K562 (cell line): ENCODE results near the gene EFNA2. TPM values are rescaled to one million over a fixed set of nuclear protein-coding genes. Genes with fewer than 3 reads are reported as not detected.
A peak's percentile ranks its signal among the peaks of the same experiment; 100 is the strongest.

Experiments used
- CTBP1 ChIP-seq: fragments of 450-650 bp; IDR thresholded peaks from 2 replicates; pipeline ENCODE4 v1.6.1; 2016; ENCODE audit warnings: borderline replicate concordance
- FOXJ3 ChIP-seq: sonication (generic); formaldehyde crosslinking; IDR thresholded peaks from 2 replicates; pipeline ENCODE4 v1.4.0; 2020; ENCODE audit warnings: mild to moderate bottlenecking, missing genetic modification reagents
- HDAC8 ChIP-seq: fragments of 450-650 bp; IDR thresholded peaks from 2 replicates; pipeline ENCODE4 v1.6.1; 2016; ENCODE audit warnings: mild to moderate bottlenecking, missing genetic modification characterization, moderate library complexity, missing compliant biosample characterization
- HNRNPK ChIP-seq: fragments of 200-400 bp; formaldehyde crosslinking; IDR thresholded peaks from one replicate; pipeline ENCODE4 v1.6.1; 2018; ENCODE audit warnings: mild to moderate bottlenecking, low read depth, low read length; ENCODE audit not compliant: poor library complexity, severe bottlenecking
- L3MBTL2 ChIP-seq: fragments of 450-650 bp; IDR thresholded peaks from 2 replicates; pipeline ENCODE4 v1.6.1; 2016; ENCODE audit warnings: mild to moderate bottlenecking, moderate library complexity
- NR2C2 ChIP-seq, 2 experiments: fragments of 200-800 bp in 1 of 2; sonication (Bioruptor generic) in 1 of 2; sonication (generic) in 1 of 2; formaldehyde crosslinking in 1 of 2; IDR thresholded peaks; 2 replicates each; pipeline versions ENCODE4 v1.6.1 to v1.8.0; 2016 to 2022; ENCODE audit warnings: mild to moderate bottlenecking in 1 of 2, missing compliant biosample characterization in 1 of 2, missing genetic modification characterization in 1 of 2, missing genetic modification reagents in 1 of 2
- NR3C1 ChIP-seq: sonication (generic); formaldehyde crosslinking; IDR thresholded peaks from 2 replicates; pipeline ENCODE4 v1.8.1; 2022; ENCODE audit warnings: missing genetic modification reagents
- PML ChIP-seq: IDR thresholded peaks from 2 replicates; pipeline ENCODE4 v1.6.1; 2012; ENCODE audit warnings: low read length, inconsistent platforms
- PRPF4 ChIP-seq: fragments of 200-400 bp; formaldehyde crosslinking; IDR thresholded peaks from one replicate; pipeline ENCODE4 v1.6.1; 2017; ENCODE audit warnings: low read length, low read depth, mild to moderate bottlenecking; ENCODE audit not compliant: insufficient read depth, poor library complexity, severe bottlenecking
- RBFOX2 ChIP-seq: fragments of 200-400 bp; formaldehyde crosslinking; IDR thresholded peaks from 2 replicates; pipeline ENCODE4 v1.6.1; 2017; ENCODE audit warnings: low read depth, mild to moderate bottlenecking, low read length, moderate library complexity
- TBP ChIP-seq: optimal IDR thresholded peaks from 2 replicates; pipeline ENCODE3; 2011; ENCODE audit warnings: low read depth, low read length, improper control_type of control experiment
- ZNF76 ChIP-seq: fragments of 250-450 bp; sonication (Bioruptor Pico); IDR thresholded peaks from 2 replicates; pipeline ENCODE4 v1.4.0; 2020; ENCODE audit warnings: mild to moderate bottlenecking, moderate library complexity, borderline replicate concordance
- polyA plus RNA-seq, 8 experiments: library from polyadenylated mRNA; depleted of rRNA in 4 of 8; stranded (reverse) in 5 of 8; unstranded in 3 of 8; fragments of >200 nt; fragmentation: Nextera tagmentation in 2 of 8; fragmentation: Illumina TruSeq in 1 of 8; extraction: Ambion mirVana in 2 of 8; extraction: Trizol in 1 of 8; gene quantifications; 2 replicates each; pipeline versions ENCODE4 v1.2.1 to v1.2.3, GENCODE V29; 2011 to 2014; ENCODE audit warnings: inconsistent platforms in 1 of 8, missing spikeins in 1 of 8
- total RNA-seq, 7 experiments: library from RNA; depleted of rRNA in 6 of 7; stranded (reverse); fragments of >200 nt in 6 of 7; fragmentation: Illumina TruSeq in 2 of 7; extraction: Trizol in 2 of 7; gene quantifications; 2 replicates each; pipeline versions ENCODE4 v1.2.1 to v1.2.3, GENCODE V29; 2011 to 2021; ENCODE audit warnings: low replicate concordance in 1 of 7
- TF ChIP-seq, protein P1 (sequence below): sonication (generic); formaldehyde crosslinking; IDR thresholded peaks from 2 replicates; pipeline ENCODE4 v1.8.1; 2023; ENCODE audit warnings: mild to moderate bottlenecking, missing genetic modification reagents
- TF ChIP-seq, protein P2 (sequence below): fragments of 200-800 bp; sonication (Bioruptor generic); IDR thresholded peaks from 2 replicates; pipeline ENCODE4 v1.6.1; 2017; ENCODE audit warnings: missing genetic modification characterization, missing compliant biosample characterization
- TF ChIP-seq, protein P3 (sequence below), 2 experiments: fragments of 450-650 bp in 1 of 2; IDR thresholded peaks; 2 replicates each; pipeline ENCODE4 v1.6.1; 2011 to 2017; ENCODE audit warnings: low read depth in 2 of 2, antibody characterized with exemption in 1 of 2, borderline replicate concordance in 1 of 2, low read length in 1 of 2, mild to moderate bottlenecking in 1 of 2, mixed read lengths in 1 of 2; ENCODE audit not compliant: control insufficient read depth in 1 of 2
- TF ChIP-seq, protein P4 (sequence below): fragments of 450-650 bp; formaldehyde crosslinking; IDR thresholded peaks from 2 replicates; pipeline ENCODE4 v1.4.0; 2020; ENCODE audit warnings: mild to moderate bottlenecking, moderate library complexity

The EFNA2 gene
- total and polyA plus RNA-seq, 9 of the 15 experiments (the other 6 are each of a cell fraction or from before 2014, with no cell fraction given), result 0.11 to 0.44 (median 0.15) TPM; not detected in 6

DNA sequence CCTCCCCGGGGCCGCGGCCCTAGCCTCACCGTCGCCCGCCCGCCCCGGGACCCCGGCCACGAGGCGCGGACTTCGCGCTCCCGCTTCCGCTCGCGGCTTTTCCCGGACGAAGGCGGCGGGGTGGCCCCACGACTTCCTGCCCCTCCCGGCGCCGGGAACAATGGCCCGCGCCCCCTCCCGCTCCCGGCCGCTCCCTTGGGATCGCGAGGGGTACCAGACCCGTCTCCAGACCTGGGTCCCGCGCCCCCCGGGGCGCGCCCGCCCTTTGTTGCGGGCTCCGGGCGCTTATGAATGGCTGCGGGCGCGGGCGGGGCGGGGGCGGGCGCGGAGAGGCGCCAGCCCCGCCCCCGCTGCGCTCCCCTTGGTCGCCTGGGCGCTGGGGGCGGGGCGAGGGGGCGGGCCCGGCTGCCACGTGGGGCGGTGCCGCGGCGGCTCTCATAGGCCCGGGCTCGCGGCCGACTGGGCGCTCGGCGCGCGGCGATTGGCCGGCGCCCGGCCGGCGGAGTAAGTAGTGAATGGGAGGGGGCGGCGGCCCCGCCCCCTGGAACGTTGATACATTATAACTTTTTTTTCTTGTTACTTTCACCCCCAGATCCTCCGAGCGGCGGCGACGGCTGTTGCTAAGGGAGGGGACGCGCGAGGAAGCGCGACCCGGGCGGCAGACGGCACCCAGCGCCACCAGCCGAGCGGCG lies 36.2 kb upstream of the EFNA2 start (continued):
- TF ChIP-seq, protein P1, sequence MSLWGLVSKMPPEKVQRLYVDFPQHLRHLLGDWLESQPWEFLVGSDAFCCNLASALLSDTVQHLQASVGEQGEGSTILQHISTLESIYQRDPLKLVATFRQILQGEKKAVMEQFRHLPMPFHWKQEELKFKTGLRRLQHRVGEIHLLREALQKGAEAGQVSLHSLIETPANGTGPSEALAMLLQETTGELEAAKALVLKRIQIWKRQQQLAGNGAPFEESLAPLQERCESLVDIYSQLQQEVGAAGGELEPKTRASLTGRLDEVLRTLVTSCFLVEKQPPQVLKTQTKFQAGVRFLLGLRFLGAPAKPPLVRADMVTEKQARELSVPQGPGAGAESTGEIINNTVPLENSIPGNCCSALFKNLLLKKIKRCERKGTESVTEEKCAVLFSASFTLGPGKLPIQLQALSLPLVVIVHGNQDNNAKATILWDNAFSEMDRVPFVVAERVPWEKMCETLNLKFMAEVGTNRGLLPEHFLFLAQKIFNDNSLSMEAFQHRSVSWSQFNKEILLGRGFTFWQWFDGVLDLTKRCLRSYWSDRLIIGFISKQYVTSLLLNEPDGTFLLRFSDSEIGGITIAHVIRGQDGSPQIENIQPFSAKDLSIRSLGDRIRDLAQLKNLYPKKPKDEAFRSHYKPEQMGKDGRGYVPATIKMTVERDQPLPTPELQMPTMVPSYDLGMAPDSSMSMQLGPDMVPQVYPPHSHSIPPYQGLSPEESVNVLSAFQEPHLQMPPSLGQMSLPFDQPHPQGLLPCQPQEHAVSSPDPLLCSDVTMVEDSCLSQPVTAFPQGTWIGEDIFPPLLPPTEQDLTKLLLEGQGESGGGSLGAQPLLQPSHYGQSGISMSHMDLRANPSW, result 0 out of 2 replicates have a peak, but pooled peaks have one; percentile 17
- TF ChIP-seq PRPF4 (peak; percentile 1), CTBP1 (peak; percentile 6; the same call in 1 of the 2 replicates), FOXJ3 (CRISPR knock-in tag) (no peak), RBFOX2 (peak; percentile 86), HDAC8 (tag) (no peak), TBP (peak; percentile 75), NR2C2 (CRISPR knock-in tag; IDR thresholded peaks at IDR 0.05) (0 out of 2 replicates have a peak, but pooled peaks have one; percentile 23), NR2C2 (tag; IDR thresholded peaks at IDR 0.05) (peak; percentile 31; the same call in 1 of the 2 replicates), NR3C1 (peak; percentile 89; the same call in 1 of the 2 replicates), HNRNPK (peak; percentile 10), L3MBTL2 (peak; percentile 96), ZNF76 (CRISPR knock-in tag) (no peak), PML (peak; percentile 54; the same call in 1 of the 2 replicates)
- TF ChIP-seq, protein P2, sequence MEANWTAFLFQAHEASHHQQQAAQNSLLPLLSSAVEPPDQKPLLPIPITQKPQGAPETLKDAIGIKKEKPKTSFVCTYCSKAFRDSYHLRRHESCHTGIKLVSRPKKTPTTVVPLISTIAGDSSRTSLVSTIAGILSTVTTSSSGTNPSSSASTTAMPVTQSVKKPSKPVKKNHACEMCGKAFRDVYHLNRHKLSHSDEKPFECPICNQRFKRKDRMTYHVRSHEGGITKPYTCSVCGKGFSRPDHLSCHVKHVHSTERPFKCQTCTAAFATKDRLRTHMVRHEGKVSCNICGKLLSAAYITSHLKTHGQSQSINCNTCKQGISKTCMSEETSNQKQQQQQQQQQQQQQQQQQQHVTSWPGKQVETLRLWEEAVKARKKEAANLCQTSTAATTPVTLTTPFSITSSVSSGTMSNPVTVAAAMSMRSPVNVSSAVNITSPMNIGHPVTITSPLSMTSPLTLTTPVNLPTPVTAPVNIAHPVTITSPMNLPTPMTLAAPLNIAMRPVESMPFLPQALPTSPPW, result peak; percentile 70
- TF ChIP-seq, protein P3, sequence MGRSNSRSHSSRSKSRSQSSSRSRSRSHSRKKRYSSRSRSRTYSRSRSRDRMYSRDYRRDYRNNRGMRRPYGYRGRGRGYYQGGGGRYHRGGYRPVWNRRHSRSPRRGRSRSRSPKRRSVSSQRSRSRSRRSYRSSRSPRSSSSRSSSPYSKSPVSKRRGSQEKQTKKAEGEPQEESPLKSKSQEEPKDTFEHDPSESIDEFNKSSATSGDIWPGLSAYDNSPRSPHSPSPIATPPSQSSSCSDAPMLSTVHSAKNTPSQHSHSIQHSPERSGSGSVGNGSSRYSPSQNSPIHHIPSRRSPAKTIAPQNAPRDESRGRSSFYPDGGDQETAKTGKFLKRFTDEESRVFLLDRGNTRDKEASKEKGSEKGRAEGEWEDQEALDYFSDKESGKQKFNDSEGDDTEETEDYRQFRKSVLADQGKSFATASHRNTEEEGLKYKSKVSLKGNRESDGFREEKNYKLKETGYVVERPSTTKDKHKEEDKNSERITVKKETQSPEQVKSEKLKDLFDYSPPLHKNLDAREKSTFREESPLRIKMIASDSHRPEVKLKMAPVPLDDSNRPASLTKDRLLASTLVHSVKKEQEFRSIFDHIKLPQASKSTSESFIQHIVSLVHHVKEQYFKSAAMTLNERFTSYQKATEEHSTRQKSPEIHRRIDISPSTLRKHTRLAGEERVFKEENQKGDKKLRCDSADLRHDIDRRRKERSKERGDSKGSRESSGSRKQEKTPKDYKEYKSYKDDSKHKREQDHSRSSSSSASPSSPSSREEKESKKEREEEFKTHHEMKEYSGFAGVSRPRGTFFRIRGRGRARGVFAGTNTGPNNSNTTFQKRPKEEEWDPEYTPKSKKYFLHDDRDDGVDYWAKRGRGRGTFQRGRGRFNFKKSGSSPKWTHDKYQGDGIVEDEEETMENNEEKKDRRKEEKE (IDR thresholded peaks at IDR 0.05; ENCODE audit: borderline replicate concordance in 1 of 2, control insufficient read depth in 1 of 2, low read depth in 2 of 2, low read length in 1 of 2), result 0 out of 4 replicates have a peak, but pooled peaks of 1 of the 2 experiments have one; percentile 1
- TF ChIP-seq, protein P4, sequence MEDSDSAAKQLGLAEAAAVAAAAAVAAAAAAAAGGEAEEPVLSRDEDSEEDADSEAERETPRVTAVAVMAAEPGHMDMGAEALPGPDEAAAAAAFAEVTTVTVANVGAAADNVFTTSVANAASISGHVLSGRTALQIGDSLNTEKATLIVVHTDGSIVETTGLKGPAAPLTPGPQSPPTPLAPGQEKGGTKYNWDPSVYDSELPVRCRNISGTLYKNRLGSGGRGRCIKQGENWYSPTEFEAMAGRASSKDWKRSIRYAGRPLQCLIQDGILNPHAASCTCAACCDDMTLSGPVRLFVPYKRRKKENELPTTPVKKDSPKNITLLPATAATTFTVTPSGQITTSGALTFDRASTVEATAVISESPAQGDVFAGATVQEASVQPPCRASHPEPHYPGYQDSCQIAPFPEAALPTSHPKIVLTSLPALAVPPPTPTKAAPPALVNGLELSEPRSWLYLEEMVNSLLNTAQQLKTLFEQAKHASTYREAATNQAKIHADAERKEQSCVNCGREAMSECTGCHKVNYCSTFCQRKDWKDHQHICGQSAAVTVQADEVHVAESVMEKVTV, result no peak
